Measurements from ENCODE around the gene PTPRB. TPM values are rescaled to one million over a fixed set of nuclear protein-coding genes. Genes with fewer than 3 reads are reported as not detected.

Gene PTPRB
- total and polyA plus RNA-seq, 2 donors (not counting 1 experiment from before 2014, with no cell fraction given): 0.01 TPM; not detected in 1

DNA sequence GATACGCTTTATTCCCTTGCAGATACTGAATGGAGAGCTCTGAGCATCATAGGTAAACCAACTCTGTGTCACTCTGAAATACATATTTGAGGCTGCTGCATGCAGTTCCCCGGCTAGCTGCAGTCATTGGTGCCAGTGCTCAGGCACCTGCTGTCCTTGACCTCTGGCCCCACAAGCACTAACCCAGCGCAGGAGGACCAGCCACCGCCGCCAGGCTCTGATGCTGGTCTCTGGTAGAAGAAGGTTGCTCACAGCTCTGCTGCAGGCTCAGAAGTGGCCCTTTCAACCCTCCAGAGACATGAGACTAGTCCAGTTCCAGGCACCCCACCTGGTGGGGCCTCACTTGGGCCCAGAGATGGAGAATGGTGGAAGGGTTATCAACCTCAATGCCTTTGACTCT lies 34.5 kb upstream of the PTPRB start:
- Mint-ChIP-seq H3K9me3 (ENCODE audit: insufficient read depth) (peaks cover 3% of the 10 kb centered on the region), H3K27me3 (peaks cover 3% of the 10 kb centered on the region), H3K27ac (no peak overlapping the region), H3K4me1 (no peaks in the 10 kb centered on the region), H3K4me3 (no peak overlapping the region)
- Histone ChIP-seq H2AFZ (ENCODE audit: insufficient read depth, low read depth, low read length, poor library complexity, severe bottlenecking) (no peak overlapping the region), H3K79me2 (ENCODE audit: control insufficient read depth, insufficient read depth, low read length) (no peaks in the 10 kb centered on the region), H3K4me2 (replicated peaks; ENCODE audit: low read depth, low read length, poor library complexity, severe bottlenecking) (no peak overlapping the region), H3K27me3 (replicated peaks in 1 of 4; ENCODE audit: control extremely low read depth in 1 of 4, control insufficient read depth in 3 of 4, insufficient read depth in 4 of 4, low read length in 3 of 4) (no peaks in the 10 kb centered on the region), H3K27ac (ENCODE audit: low read length in 2 of 2) (no peak overlapping the region), H4K20me1 (ENCODE audit: control insufficient read depth, insufficient read depth, low read length, poor library complexity, severe bottlenecking) (no peaks in the 10 kb centered on the region), H3K4me3 (ENCODE audit: control extremely low read depth in 1 of 5, extremely low read depth in 1 of 5, insufficient read depth in 1 of 5, low read depth in 2 of 5, low read length in 4 of 5) (no peak overlapping the region), H3K9me3 (ENCODE audit: control extremely low read depth in 1 of 3, control insufficient read depth in 2 of 3, insufficient read depth in 1 of 3, low read length in 2 of 3) (no peaks in the 10 kb centered on the region), H3K9ac (ENCODE audit: low read length) (no peak overlapping the region), H3K36me3 (replicated peaks in 1 of 2; ENCODE audit: control extremely low read depth in 1 of 2, control insufficient read depth in 1 of 2, extremely low read depth in 1 of 2, insufficient read depth in 2 of 2, low read length in 1 of 2) (no peaks in the 10 kb centered on the region), H3K4me1 (ENCODE audit: control insufficient read depth in 2 of 2, insufficient read depth in 2 of 2, low read length in 2 of 2) (no peaks in the 10 kb centered on the region)
- DNase-seq (no peak), ATAC-seq (ENCODE audit: low read depth) (no peak)
- intact Hi-C loops (cut with micrococcal nuclease): no loop called here
- 98% methylated on average over 4 of the region's 5 CpGs for WGBS (ENCODE audit: insufficient coverage)
- TF ChIP-seq, protein P1, sequence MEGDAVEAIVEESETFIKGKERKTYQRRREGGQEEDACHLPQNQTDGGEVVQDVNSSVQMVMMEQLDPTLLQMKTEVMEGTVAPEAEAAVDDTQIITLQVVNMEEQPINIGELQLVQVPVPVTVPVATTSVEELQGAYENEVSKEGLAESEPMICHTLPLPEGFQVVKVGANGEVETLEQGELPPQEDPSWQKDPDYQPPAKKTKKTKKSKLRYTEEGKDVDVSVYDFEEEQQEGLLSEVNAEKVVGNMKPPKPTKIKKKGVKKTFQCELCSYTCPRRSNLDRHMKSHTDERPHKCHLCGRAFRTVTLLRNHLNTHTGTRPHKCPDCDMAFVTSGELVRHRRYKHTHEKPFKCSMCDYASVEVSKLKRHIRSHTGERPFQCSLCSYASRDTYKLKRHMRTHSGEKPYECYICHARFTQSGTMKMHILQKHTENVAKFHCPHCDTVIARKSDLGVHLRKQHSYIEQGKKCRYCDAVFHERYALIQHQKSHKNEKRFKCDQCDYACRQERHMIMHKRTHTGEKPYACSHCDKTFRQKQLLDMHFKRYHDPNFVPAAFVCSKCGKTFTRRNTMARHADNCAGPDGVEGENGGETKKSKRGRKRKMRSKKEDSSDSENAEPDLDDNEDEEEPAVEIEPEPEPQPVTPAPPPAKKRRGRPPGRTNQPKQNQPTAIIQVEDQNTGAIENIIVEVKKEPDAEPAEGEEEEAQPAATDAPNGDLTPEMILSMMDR (IDR thresholded peaks at IDR 0.05): no peak
- no peak for TF ChIP-seq EZH2 (IDR thresholded peaks at IDR 0.05; ENCODE audit: borderline replicate concordance, insufficient read depth, low read depth, low read length, poor library complexity, severe bottlenecking)
- ChIA-PET CTCF (no interaction called here), POLR2A (no interaction called here)

- no peak overlapping the region for H2AFZ ChIP-seq (ENCODE audit: insufficient read depth, low read depth, low read length, poor library complexity, severe bottlenecking)
- H3K79me2 ChIP-seq (ENCODE audit: control insufficient read depth, insufficient read depth, low read length): no peaks in the 10 kb centered on the region
- peaks cover 2% of the 10 kb centered on the region for H3K9me3 Mint-ChIP-seq (ENCODE audit: insufficient read depth)
- H4K20me1 ChIP-seq (ENCODE audit: control insufficient read depth, insufficient read depth, low read length, poor library complexity, severe bottlenecking): no peaks in the 10 kb centered on the region
- peaks cover 3% of the 10 kb centered on the region for H3K27me3 Mint-ChIP-seq
- H3K36me3 ChIP-seq (replicated peaks in 1 of 2; ENCODE audit: control extremely low read depth in 1 of 2, control insufficient read depth in 1 of 2, extremely low read depth in 1 of 2, insufficient read depth in 2 of 2, low read length in 1 of 2): no peaks in the 10 kb centered on the region
- no peaks in the 10 kb centered on the region for H3K9me3 ChIP-seq (ENCODE audit: control extremely low read depth in 1 of 3, control insufficient read depth in 2 of 3, insufficient read depth in 1 of 3, low read length in 2 of 3)
- no peak overlapping the region for H3K4me2 ChIP-seq (replicated peaks; ENCODE audit: low read depth, low read length, poor library complexity, severe bottlenecking)
- no peak overlapping the region for H3K4me3 ChIP-seq (ENCODE audit: control extremely low read depth in 1 of 5, extremely low read depth in 1 of 5, insufficient read depth in 1 of 5, low read depth in 2 of 5, low read length in 4 of 5)
- H3K4me1 Mint-ChIP-seq: no peaks in the 10 kb centered on the region
- ATAC-seq (ENCODE audit: low read depth) (no peak), DNase-seq (no peak)
- no peak overlapping the region for H3K27ac Mint-ChIP-seq
- H3K27ac ChIP-seq (ENCODE audit: low read length in 2 of 2): no peak overlapping the region
- no peak for TF ChIP-seq EZH2 (IDR thresholded peaks at IDR 0.05; ENCODE audit: borderline replicate concordance, insufficient read depth, low read depth, low read length, poor library complexity, severe bottlenecking)
- TF ChIP-seq, protein P1 (IDR thresholded peaks at IDR 0.05): no peak
- intact Hi-C loops (cut with micrococcal nuclease): no loop called here
- H3K4me1 ChIP-seq (ENCODE audit: control insufficient read depth in 2 of 2, insufficient read depth in 2 of 2, low read length in 2 of 2): no peaks in the 10 kb centered on the region
- no peak overlapping the region for H3K9ac ChIP-seq (ENCODE audit: low read length)
- POLR2A ChIA-PET: no interaction called here
- no peak overlapping the region for H3K4me3 Mint-ChIP-seq
- no CpG with 5 or more reads among the region's 3 CpGs for WGBS (ENCODE audit: insufficient coverage)
- H3K27me3 ChIP-seq (replicated peaks in 1 of 4; ENCODE audit: control extremely low read depth in 1 of 4, control insufficient read depth in 3 of 4, insufficient read depth in 4 of 4, low read length in 3 of 4): no peaks in the 10 kb centered on the region
- CTCF ChIA-PET: no interaction called here
Measured at GRCh38 chr12:70670948-70671347, 33.7 kb upstream of the PTPRB start.
